Measurements from ENCODE around the gene PRIMA1. TPM values are rescaled to one million over a fixed set of nuclear protein-coding genes. Genes with fewer than 3 reads are reported as not detected.

PRIMA1 gene
- total and polyA plus RNA-seq, 10 of the 15 experiments (the other 5 are each of a cell fraction or from before 2014, with no cell fraction given), result not detected

GRCh38 chr14:93830753-93831461 is 42.6 kb upstream of the PRIMA1 start:
- no peak overlapping the region for H3K27ac ChIP-seq (ENCODE audit: control insufficient read depth, insufficient read depth)
- no peaks in the 10 kb centered on the region; the same call in 1 of the 2 replicates for H4K20me1 ChIP-seq (ENCODE audit: control insufficient read depth, insufficient read depth)
- no peaks in the 10 kb centered on the region for H3K9me3 ChIP-seq (replicated peaks; ENCODE audit: control insufficient read depth, insufficient read depth, low read length)
- WGBS (ENCODE audit: insufficient coverage, insufficient replicate concordance, low lambda C conversion rate, missing lambda C conversion rate), result 0% methylated on average over 3 of the region's 3 CpGs
- DNase-seq (ENCODE audit: low read depth, low spot score), result no peak
- TF ChIP-seq MTA3 (IDR thresholded peaks at IDR 0.05; ENCODE audit: borderline replicate concordance, low read length) (no peak), IRF5 (IDR thresholded peaks at IDR 0.05; ENCODE audit: borderline replicate concordance) (no peak), MXI1 (IDR thresholded peaks at IDR 0.05; ENCODE audit: low read depth, low read length) (no peak), WRNIP1 (IDR thresholded peaks at IDR 0.05; ENCODE audit: borderline replicate concordance, low read depth, low read length) (no peak), SKIL (IDR thresholded peaks at IDR 0.05; ENCODE audit: low read depth, poor library complexity, severe bottlenecking) (no peak), CHD4 (IDR thresholded peaks at IDR 0.05) (no peak), KDM1A (IDR thresholded peaks at IDR 0.05; ENCODE audit: borderline replicate concordance) (no peak), HDGF (IDR thresholded peaks at IDR 0.05) (no peak), HDAC2 (IDR thresholded peaks at IDR 0.05) (no peak), NBN (IDR thresholded peaks at IDR 0.05) (no peak), CEBPZ (IDR thresholded peaks at IDR 0.05; ENCODE audit: low read depth, low read length) (no peak), FOXK2 (IDR thresholded peaks at IDR 0.05) (no peak), RELA (IDR thresholded peaks at IDR 0.05; ENCODE audit: borderline replicate concordance, partially characterized antibody) (no peak), POU2F2 (IDR thresholded peaks at IDR 0.05; ENCODE audit: borderline replicate concordance, low read depth, low read length) (no peak), STAT3 (IDR thresholded peaks at IDR 0.05; ENCODE audit: low read depth, low read length) (no peak), PKNOX1 (IDR thresholded peaks at IDR 0.05) (no peak), HCFC1 (IDR thresholded peaks at IDR 0.05; ENCODE audit: low read length) (no peak)
- in situ Hi-C loops (cut with MboI), result no loop called here
- no TSS peak for BruUV-seq (replicated peaks)
- H2AFZ ChIP-seq (ENCODE audit: control insufficient read depth, low read depth, low read length), result no peak overlapping the region
- ChIA-PET POLR2A (no interaction called here), CTCF (no interaction called here), RAD21 (ENCODE audit: unreplicated experiment) (no interaction called here), SMC1A (ENCODE audit: uncharacterized antibody, unreplicated experiment) (no interaction called here)
- no peak overlapping the region for H3K4me2 ChIP-seq (ENCODE audit: control insufficient read depth, insufficient read depth)
- no peaks in the 10 kb centered on the region for H3K36me3 ChIP-seq (ENCODE audit: control insufficient read depth in 2 of 2, insufficient read depth in 2 of 2, low read length in 1 of 2)
- FAIRE-seq, result no peak
- no peak overlapping the region for H3K4me3 ChIP-seq
- H3K79me2 ChIP-seq (ENCODE audit: control insufficient read depth, insufficient read depth, low read length), result no peaks in the 10 kb centered on the region
- H3K27me3 ChIP-seq (replicated peaks in 1 of 2; ENCODE audit: control insufficient read depth in 2 of 2, insufficient read depth in 2 of 2, low read length in 1 of 2), result peaks cover 0 to 2% of the 10 kb centered on the region in 2 experiments; a peak in 2 of 4 replicates
- H3K4me1 ChIP-seq (ENCODE audit: control insufficient read depth, insufficient read depth, low read length), result no peaks in the 10 kb centered on the region
- no peak for ATAC-seq
- H3K9ac ChIP-seq (ENCODE audit: control insufficient read depth, insufficient read depth, low read length), result no peak overlapping the region
- intact Hi-C loops (cut with micrococcal nuclease; ENCODE audit: unreplicated experiment), result no loop called here

Measured in GM12878 (cell line).